ENCODE measurements around the gene DHRS4L2. TPM values are rescaled to one million over a fixed set of nuclear protein-coding genes. Genes with fewer than 3 reads are reported as not detected.
"Not testable (repeated sequence)": the region's sequence is repeated elsewhere in the genome, so short reads cannot be mapped to it uniquely, and the experiment has no call there.

DHRS4L2 gene
- total RNA-seq, 2 donors from 2014 or later = 31.8 to 43.2 TPM

- DNase-seq (no peak), ATAC-seq (no peak)
- intact Hi-C loops (cut with DNase I, micrococcal nuclease) = no loop called here
Observed at GRCh38 chr14:24040692-24041091, 52.0 kb downstream of the DHRS4L2 start.

GRCh38 chr14:24042746-24043145 lies 54.0 kb downstream of the DHRS4L2 start:
- DNase-seq = no peak
- no peak for ATAC-seq
- intact Hi-C loops (cut with DNase I, micrococcal nuclease) = no loop called here

DNA sequence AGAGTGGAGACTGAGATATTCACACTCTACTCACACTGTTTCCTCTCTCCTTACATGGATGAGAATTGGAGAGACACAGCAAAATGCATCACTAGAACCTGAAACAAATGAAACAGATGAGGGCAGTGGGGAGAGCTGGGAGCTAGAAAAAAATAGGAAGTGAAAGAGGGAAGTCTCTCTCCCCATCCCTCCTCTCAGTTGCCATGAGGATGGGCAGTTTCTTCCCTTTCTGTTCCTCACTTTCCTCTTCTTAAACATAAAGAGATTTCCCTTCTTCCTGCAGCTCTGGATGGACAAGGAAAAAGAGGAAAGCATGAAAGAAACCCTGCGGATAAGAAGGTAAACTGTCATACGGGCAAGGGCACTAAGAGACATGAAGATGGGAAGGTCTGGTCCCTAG lies 60.3 kb downstream of the DHRS4L2 start:
- intact Hi-C loops (cut with DNase I, micrococcal nuclease); DNase-seq; ATAC-seq: not testable (repeated sequence)

DNA sequence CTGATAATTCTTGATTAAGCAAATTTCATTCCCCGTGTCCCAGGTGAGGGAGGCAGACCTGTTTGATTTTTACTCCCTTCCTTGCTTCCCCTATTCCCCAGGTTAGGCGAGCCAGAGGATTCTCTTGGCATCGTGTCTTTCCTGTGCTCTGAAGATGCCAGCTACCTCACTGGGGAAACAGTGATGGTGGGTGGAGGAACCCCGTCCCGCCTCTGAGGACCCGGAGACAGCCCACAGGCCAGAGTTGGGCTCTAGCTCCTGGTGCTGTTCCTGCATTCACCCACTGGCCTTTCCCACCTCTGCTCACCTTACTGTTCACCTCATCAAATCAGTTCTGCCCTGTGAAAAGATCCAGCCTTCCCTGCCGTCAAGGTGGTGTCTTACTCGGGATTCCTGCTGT lies 62.0 kb downstream of the DHRS4L2 start:
- ATAC-seq; DNase-seq; intact Hi-C loops (cut with DNase I, micrococcal nuclease): not testable (repeated sequence)

DNA sequence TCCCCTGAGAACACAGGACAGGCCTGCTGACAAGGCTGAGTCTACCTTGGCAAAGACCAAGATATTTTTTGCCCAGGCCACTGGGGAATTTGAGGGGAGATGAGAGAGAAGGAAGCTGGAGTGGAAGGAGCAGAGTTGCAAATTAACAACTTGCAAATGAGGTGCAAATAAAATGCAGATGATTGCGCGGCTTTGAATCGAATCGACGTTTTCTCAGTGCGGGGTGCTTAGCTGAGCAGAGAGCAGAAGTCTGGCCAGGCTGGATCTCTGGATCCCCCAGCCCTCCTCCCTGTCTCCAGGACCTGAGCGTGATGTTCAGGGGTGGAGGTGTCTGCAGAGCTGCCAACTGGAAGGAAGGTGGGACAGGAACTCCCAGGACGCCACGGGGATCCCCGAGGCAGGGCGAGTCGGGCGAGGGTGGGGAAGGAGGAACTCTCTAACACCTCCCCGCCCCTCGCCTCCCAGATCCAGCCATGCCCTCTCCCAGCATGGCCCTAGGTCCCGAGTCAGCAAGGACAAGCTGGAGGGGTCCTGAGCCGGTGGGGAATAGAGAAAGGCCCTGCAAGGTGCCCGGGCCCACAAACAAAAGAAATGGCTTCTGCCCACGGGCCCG lies 62.6 kb downstream of the DHRS4L2 start:
- ATAC-seq (peak; percentile 61), DNase-seq (peak; percentile 68 to 71)
- intact Hi-C loops (cut with DNase I, micrococcal nuclease) = no loop called here

GRCh38 chr14:24051789-24052655 lies 63.3 kb downstream of the DHRS4L2 start, which contains the start of gene CARMIL3:
Gene CARMIL3 (plus strand): TSS chr14:24052009. CDS start chr14:24052154, 145 bp downstream.
- intact Hi-C loops (cut with DNase I, micrococcal nuclease) = no loop called here
- peak; percentile 74 for DNase-seq
- peak; percentile 91 for ATAC-seq

DNA sequence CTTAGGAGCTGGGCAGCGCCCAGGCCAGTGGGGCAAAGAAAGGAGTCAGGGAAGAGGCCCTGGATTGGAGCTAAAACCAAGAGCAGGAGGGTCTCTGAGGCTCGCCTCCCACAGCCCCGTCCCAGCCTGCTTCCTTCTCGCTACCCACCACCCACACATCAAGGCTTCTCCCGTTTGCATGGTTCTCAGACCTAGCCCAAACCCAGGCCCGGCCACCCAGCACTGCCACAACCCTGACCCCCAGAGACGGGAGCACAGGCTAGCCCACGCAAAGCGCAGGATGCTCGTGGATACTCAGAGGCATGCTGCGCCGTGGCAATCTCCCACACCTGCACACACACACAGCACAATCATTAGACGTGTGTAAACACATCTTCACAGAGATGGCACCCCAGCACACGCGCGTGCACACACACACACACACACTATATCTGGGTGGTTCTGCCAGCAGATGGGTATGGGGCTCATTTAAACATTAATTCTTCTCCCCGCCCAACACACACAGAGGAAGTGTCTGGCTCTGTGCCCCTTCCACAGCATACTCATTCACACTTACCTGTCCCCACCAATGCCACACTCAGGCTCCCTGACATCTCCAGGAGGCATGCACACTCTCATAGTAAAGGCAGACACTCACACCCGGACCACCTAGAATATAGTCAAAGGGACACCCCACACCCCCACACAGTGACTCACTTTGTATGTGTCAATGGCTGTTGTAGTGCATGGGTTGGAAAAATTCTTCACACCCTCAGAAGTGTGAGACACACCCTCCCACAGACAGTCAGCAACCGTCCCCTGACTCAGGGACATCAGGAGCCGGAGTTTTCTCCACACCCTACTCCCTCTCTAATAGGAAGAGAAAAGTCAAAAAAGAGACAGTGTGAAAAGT lies 64.2 kb downstream of the DHRS4L2 start:
- peak; percentile 14 to 27 for DNase-seq
- intact Hi-C loops (cut with DNase I, micrococcal nuclease) = no loop called here
- no peak for ATAC-seq

GRCh38 chr14:24053548-24054323 lies 65.0 kb downstream of the DHRS4L2 start:
- intact Hi-C loops (cut with DNase I, micrococcal nuclease) = no loop called here
- peak in 1 of 2 donors; percentile 23 for DNase-seq

GRCh38 chr14:24054324-24054641 lies 65.6 kb downstream of the DHRS4L2 start:
- DNase-seq = no peak
- no peak for ATAC-seq
- intact Hi-C loops (cut with DNase I, micrococcal nuclease) = no loop called here

More at GRCh38 chr14:24053548-24054323, 65.0 kb downstream of the DHRS4L2 start:
- ATAC-seq = no peak

DNA sequence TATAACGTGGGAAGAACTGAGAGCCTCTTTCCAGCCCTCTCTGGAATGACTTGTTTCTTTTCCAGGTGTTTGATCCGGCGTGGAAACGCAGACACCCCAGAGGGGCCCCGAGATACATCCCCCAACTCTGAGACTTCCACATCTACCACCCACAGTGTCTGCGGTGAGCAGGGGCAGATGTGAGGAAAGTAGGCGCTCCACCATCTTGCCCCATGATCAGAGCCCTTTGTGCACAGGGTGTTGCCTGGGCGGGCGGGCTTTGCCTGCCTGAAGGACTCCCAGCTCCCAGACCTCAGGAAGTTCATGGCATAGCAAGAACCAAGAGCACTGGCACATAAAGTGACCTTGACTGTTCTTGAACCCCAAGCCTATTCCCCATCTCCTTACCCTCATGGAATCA lies 65.9 kb downstream of the DHRS4L2 start:
- ATAC-seq (no peak), DNase-seq (no peak)
- intact Hi-C loops (cut with DNase I, micrococcal nuclease) = no loop called here

Other genes starting within 250 kb of the DHRS4L2 start
- gene DHRS4, start 35.2 kb upstream of the DHRS4L2 start, total RNA-seq = 10 to 100 TPM; 38.3 to 46.0 TPM
- gene CARMIL3, start 63.1 kb downstream of the DHRS4L2 start, total RNA-seq = 1 to 10 TPM; 1.1 to 3.4 TPM
- gene CPNE6, start 82.6 kb downstream of the DHRS4L2 start, total RNA-seq = under 1 TPM; 0.28 to 0.31 TPM
- 100 to 1,000 TPM; 150 to 223 TPM for gene PCK2, start 105.4 kb downstream of the DHRS4L2 start, total RNA-seq
- gene DCAF11, start 125.8 kb downstream of the DHRS4L2 start, total RNA-seq = 100 to 1,000 TPM; 101 to 107 TPM
- 1 to 10 TPM; 1.2 to 1.5 TPM for gene NRL, start 126.0 kb downstream of the DHRS4L2 start, total RNA-seq
- gene FITM1, start 141.7 kb downstream of the DHRS4L2 start, total RNA-seq = 1 to 10 TPM; 1.0 TPM
- gene PSME1, start 147.3 kb downstream of the DHRS4L2 start, total RNA-seq = 100 to 1,000 TPM; 196 to 249 TPM
- gene EMC9, start 152.7 kb downstream of the DHRS4L2 start, total RNA-seq = 10 to 100 TPM; 13.9 to 25.7 TPM
- gene PSME2, start 157.7 kb downstream of the DHRS4L2 start, total RNA-seq = 100 to 1,000 TPM; 140 to 240 TPM
- gene RNF31, start 158.6 kb downstream of the DHRS4L2 start, total RNA-seq = 10 to 100 TPM; 49.1 to 50.3 TPM
- 100 to 1,000 TPM in 1 of 2 donors, 10 to 100 TPM in 1; 53.7 to 105 TPM for gene IRF9, start 172.3 kb downstream of the DHRS4L2 start, total RNA-seq
- gene REC8, start 183.2 kb downstream of the DHRS4L2 start, total RNA-seq = 10 to 100 TPM in 1 of 2 donors, 1 to 10 TPM in 1; 6.9 to 21.0 TPM
- gene IPO4, start 199.9 kb downstream of the DHRS4L2 start, total RNA-seq = 10 to 100 TPM; 17.3 to 26.3 TPM
- 10 to 100 TPM; 49.2 to 52.7 TPM for gene TM9SF1, start 206.5 kb downstream of the DHRS4L2 start, total RNA-seq
- gene TSSK4, start 216.8 kb downstream of the DHRS4L2 start, total RNA-seq = under 1 TPM in 1 of 2 donors, not detected in 1; 0.47 TPM
- gene CHMP4A, start 224.6 kb downstream of the DHRS4L2 start, total RNA-seq = 10 to 100 TPM; 43.5 to 48.0 TPM
- 10 to 100 TPM; 11.8 to 13.8 TPM for gene MDP1, start 227.1 kb downstream of the DHRS4L2 start, total RNA-seq
- gene NEDD8, start 243.4 kb downstream of the DHRS4L2 start, total RNA-seq = 100 to 1,000 TPM; 110 to 135 TPM
- gene GMPR2, start 244.0 kb downstream of the DHRS4L2 start, total RNA-seq = 10 to 100 TPM; 62.4 to 64.8 TPM

Measured in left colon (tissue), 2 donors.